Activated B cell treated with CpG ODN at 0.5 μM for 24 hours (primary cell): ENCODE measurements around the gene NID2. TPM values are rescaled to one million over a fixed set of nuclear protein-coding genes. Genes with fewer than 3 reads are reported as not detected.

ENCODE experiments used
- ATAC-seq: fragments of 200-7000 bp; cut with Tn5 transposase; one replicate; pipeline ENCODE4 v1.10.0; 2021; ENCODE audit warnings: low read depth, mild to moderate bottlenecking, moderate library complexity
- CTCF ChIA-PET: fragments of 350-600 bp; sonication (Branson Sonifier 250); formaldehyde crosslinking; loops from one replicate; lab custom pipeline; 2021; ENCODE audit warnings: antibody characterized with exemption; lab: Charles Lee
- POLR2A ChIA-PET: fragments of 350-600 bp; sonication (Branson Sonifier 250); formaldehyde crosslinking; loops from one replicate; lab custom pipeline; 2021; ENCODE audit warnings: antibody characterized with exemption; lab: Charles Lee
- DNase-seq: peaks from one replicate; pipeline ENCODE4 v3.0.0; 2022
- H3K27ac Mint-ChIP-seq: one replicate; pipeline ENCODE4 v1.8.0; 2020; ENCODE audit warnings: mixed read lengths
- H3K27me3 Mint-ChIP-seq: one replicate; pipeline ENCODE4 v1.8.0; 2021; ENCODE audit warnings: mixed read lengths
- H3K36me3 Mint-ChIP-seq: one replicate; pipeline ENCODE4 v1.8.0; 2021; ENCODE audit warnings: low read depth, mixed read lengths
- H3K4me1 Mint-ChIP-seq: one replicate; pipeline ENCODE4 v1.8.0; 2021; ENCODE audit warnings: mixed read lengths
- H3K4me3 Mint-ChIP-seq: one replicate; pipeline ENCODE4 v1.8.0; 2020; ENCODE audit warnings: mild to moderate bottlenecking, mixed read lengths
- H3K9me3 Mint-ChIP-seq: one replicate; pipeline ENCODE4 v1.8.0; 2020; ENCODE audit warnings: mixed read lengths
- CTCF ChIP-seq: fragments of 200-600 bp; IDR thresholded peaks from one replicate; pipeline ENCODE4 v1.8.0; 2022; ENCODE audit warnings: antibody characterized with exemption, mild to moderate bottlenecking
- intact Hi-C: fragments of 100-400 bp; cut with micrococcal nuclease; formaldehyde crosslinking; loops from one replicate; pipeline ENCODE4 v1.15.1; 2024
- total RNA-seq: library from RNA; stranded (reverse); gene quantifications from 2 replicates; pipeline ENCODE4 v1.2.3, GENCODE V29; 2022

NID2 gene
- total RNA-seq, 1 donor from 2014 or later = not detected

GRCh38 chr14:52051251-52051650 lies 17.6 kb downstream of the NID2 start:
- CTCF ChIA-PET = no interaction called here
- Mint-ChIP-seq H3K9me3 (no peaks in the 10 kb centered on the region), H3K27me3 (peaks cover 16% of the 10 kb centered on the region), H3K27ac (no peak overlapping the region), H3K4me3 (no peak overlapping the region), H3K36me3 (no peaks in the 10 kb centered on the region), H3K4me1 (peaks cover 13% of the 10 kb centered on the region)
- DNase-seq = no peak
- ATAC-seq = no peak
- intact Hi-C loops = no loop called here
- POLR2A ChIA-PET = no interaction called here
- TF ChIP-seq CTCF = no peak

- POLR2A ChIA-PET = no interaction called here
- no peaks in the 10 kb centered on the region for H3K9me3 Mint-ChIP-seq
- H3K4me3 Mint-ChIP-seq = no peak overlapping the region
- peaks cover 14% of the 10 kb centered on the region for H3K27me3 Mint-ChIP-seq
- H3K27ac Mint-ChIP-seq = no peak overlapping the region
- peaks cover 24% of the 10 kb centered on the region for H3K4me1 Mint-ChIP-seq
- ATAC-seq = no peak
- CTCF ChIA-PET = no interaction called here
- DNase-seq = no peak
- TF ChIP-seq CTCF = no peak
- intact Hi-C loops = loop anchor here (10.0 kb wide), 1 partner anchor 225 kb away; no protein-coding TSS in a partner anchor
- H3K36me3 Mint-ChIP-seq = no peaks in the 10 kb centered on the region
Measured at GRCh38 chr14:52049721-52050588, 18.9 kb downstream of the NID2 start.

- ChIA-PET CTCF (no interaction called here), POLR2A (no interaction called here)
Measured at GRCh38 chr14:52049271-52049670, 19.6 kb downstream of the NID2 start.

GRCh38 chr14:52048641-52049204 lies 20.1 kb downstream of the NID2 start:
- POLR2A ChIA-PET = no interaction called here
- intact Hi-C loops = loop anchor here (10.0 kb wide), 1 partner anchor 226 kb away; no protein-coding TSS in a partner anchor
- CTCF ChIA-PET = no interaction called here
- no peak overlapping the region for H3K27ac Mint-ChIP-seq
- H3K4me1 Mint-ChIP-seq = peaks cover 26% of the 10 kb centered on the region
- no peaks in the 10 kb centered on the region for H3K9me3 Mint-ChIP-seq
- peaks cover 9% of the 10 kb centered on the region for H3K27me3 Mint-ChIP-seq
- no peak overlapping the region for H3K4me3 Mint-ChIP-seq
- ATAC-seq (no peak), DNase-seq (no peak)
- no peaks in the 10 kb centered on the region for H3K36me3 Mint-ChIP-seq
- TF ChIP-seq CTCF = no peak

More at GRCh38 chr14:52049271-52049670, 19.6 kb downstream of the NID2 start:
- H3K27me3 Mint-ChIP-seq = peaks cover 14% of the 10 kb centered on the region
- no peaks in the 10 kb centered on the region for H3K36me3 Mint-ChIP-seq
- H3K27ac Mint-ChIP-seq = no peak overlapping the region
- intact Hi-C loops = loop anchor here (10.0 kb wide), 1 partner anchor 226 kb away; no protein-coding TSS in a partner anchor
- H3K9me3 Mint-ChIP-seq = no peaks in the 10 kb centered on the region
- ATAC-seq (no peak), DNase-seq (no peak)
- TF ChIP-seq CTCF = no peak
- peaks cover 26% of the 10 kb centered on the region for H3K4me1 Mint-ChIP-seq
- H3K4me3 Mint-ChIP-seq = no peak overlapping the region

- ChIA-PET CTCF (no interaction called here), POLR2A (no interaction called here)
- no peak overlapping the region for H3K27ac Mint-ChIP-seq
- H3K4me3 Mint-ChIP-seq = no peak overlapping the region
- intact Hi-C loops = loop anchor here (10.0 kb wide), 1 partner anchor 227 kb away; no protein-coding TSS in a partner anchor
- DNase-seq (no peak), ATAC-seq (no peak)
- H3K27me3 Mint-ChIP-seq = peaks cover 8% of the 10 kb centered on the region
- H3K9me3 Mint-ChIP-seq = no peaks in the 10 kb centered on the region
- H3K36me3 Mint-ChIP-seq = no peaks in the 10 kb centered on the region
- TF ChIP-seq CTCF = no peak
- peaks cover 26% of the 10 kb centered on the region for H3K4me1 Mint-ChIP-seq
Measured at GRCh38 chr14:52048116-52048515, 20.7 kb downstream of the NID2 start.
